ENCODE data around the gene RDH13. TPM values are rescaled to one million over a fixed set of nuclear protein-coding genes. Genes with fewer than 3 reads are reported as not detected.

The RDH13 gene
- total RNA-seq, 1 experiment from 2014 or later = 31.1 TPM

GRCh38 chr19:55077106-55077505 lies 14.2 kb upstream of the RDH13 start:
- 0 out of 4 replicates have a peak, but pooled peaks cover 0 to 2% of the 10 kb centered on the region in 2 experiments for H3K36me3 ChIP-seq (ENCODE audit: control insufficient read depth in 1 of 2, insufficient read depth in 2 of 2, low read length in 2 of 2)
- DNase-seq (ENCODE audit: low read depth, low spot score) (no peak), ATAC-seq (no peak)
- no TSS peak for BruUV-seq (replicated peaks)
- H2AFZ ChIP-seq (ENCODE audit: low read depth, low read length, poor library complexity, severe bottlenecking) = no peak overlapping the region
- H3K4me1 ChIP-seq (ENCODE audit: control insufficient read depth in 1 of 2, insufficient read depth in 2 of 2, low read length in 2 of 2) = peaks cover 18 to 56% of the 10 kb centered on the region in 2 experiments
- ChIA-PET RAD21 (ENCODE audit: low non-redundant PET in 1 of 2, low total read pairs in 2 of 2, uncharacterized antibody in 2 of 2, unreplicated experiment in 2 of 2) (no interaction called here), POLR2A (interaction anchor here (1.7 kb wide), 1 partner anchor 14 kb away, joined by 5 read pairs; the partner anchor contains the start of gene RDH13), CTCF (no interaction called here)
- no peak overlapping the region for H3K9ac ChIP-seq (ENCODE audit: low read length)
- no peak overlapping the region for H3K4me3 ChIP-seq (replicated peaks in 1 of 2; ENCODE audit: low read depth in 1 of 2, low read length in 2 of 2)
- H3K9me3 ChIP-seq (ENCODE audit: control insufficient read depth in 1 of 2, insufficient read depth in 1 of 2, low read depth in 1 of 2, low read length in 2 of 2) = no peaks in the 10 kb centered on the region
- TF ChIP-seq JUND (IDR thresholded peaks at IDR 0.05) (no peak), ELF1 (IDR thresholded peaks at IDR 0.05; ENCODE audit: borderline replicate concordance, low read depth) (no peak), ZNF274 (IDR thresholded peaks at IDR 0.05; ENCODE audit: low read depth, low read length) (no peak), EZH2phosphoT487 (IDR thresholded peaks at IDR 0.05; ENCODE audit: borderline replicate concordance) (no peak), REST (IDR thresholded peaks at IDR 0.05; ENCODE audit: low read depth) (no peak), TCF7L2 (IDR thresholded peaks at IDR 0.05; ENCODE audit: borderline replicate concordance, extremely low read depth, insufficient read depth, insufficient read length) (no peak), FOSL1 (IDR thresholded peaks at IDR 0.05; ENCODE audit: low read depth) (no peak), YY1 (IDR thresholded peaks at IDR 0.05; ENCODE audit: extremely low read depth, insufficient replicate concordance, low read depth, low read length) (no peak), CBX3 (IDR thresholded peaks at IDR 0.05; ENCODE audit: low read depth) (no peak), MAX (IDR thresholded peaks at IDR 0.05) (no peak), ZBTB33 (IDR thresholded peaks at IDR 0.05; ENCODE audit: extremely low read depth, insufficient replicate concordance, low read length) (no peak), ATF3 (IDR thresholded peaks at IDR 0.05) (no peak), CTCF (IDR thresholded peaks at IDR 0.05 in 2 of 3, conservative IDR thresholded peaks at IDR 0.05 in 1 of 3; ENCODE audit: borderline replicate concordance in 1 of 3, insufficient read depth in 1 of 3, low read depth in 2 of 3, low read length in 2 of 3) (no peak), POLR2A (IDR thresholded peaks at IDR 0.05; ENCODE audit: borderline replicate concordance, extremely low read depth, insufficient read depth, insufficient read length) (no peak)
- no peaks in the 10 kb centered on the region; the same call in 1 of the 2 replicates for H3K79me2 ChIP-seq (ENCODE audit: insufficient read depth, low read length)
- H4K20me1 ChIP-seq (ENCODE audit: insufficient read depth) = no peaks in the 10 kb centered on the region
- H3K27me3 ChIP-seq (ENCODE audit: insufficient read depth, low read length) = no peaks in the 10 kb centered on the region
- H3K27ac ChIP-seq (ENCODE audit: low read depth, low read length) = no peak overlapping the region
- H3K4me2 ChIP-seq (ENCODE audit: low read length) = no peak overlapping the region
- intact Hi-C loops (cut with micrococcal nuclease) = no loop called here
- H3K9me2 ChIP-seq (ENCODE audit: insufficient read depth) = no peaks in the 10 kb centered on the region

Data from HCT116 (cell line).